Measurements from ENCODE around the gene BMI1.
"Not testable (repeated sequence)": the region's sequence is repeated elsewhere in the genome, so short reads cannot be mapped to it uniquely, and the experiment has no call there.

BMI1 gene
- total RNA-seq, result 53.0 to 62.4 reads per million in 2 experiments

DNA sequence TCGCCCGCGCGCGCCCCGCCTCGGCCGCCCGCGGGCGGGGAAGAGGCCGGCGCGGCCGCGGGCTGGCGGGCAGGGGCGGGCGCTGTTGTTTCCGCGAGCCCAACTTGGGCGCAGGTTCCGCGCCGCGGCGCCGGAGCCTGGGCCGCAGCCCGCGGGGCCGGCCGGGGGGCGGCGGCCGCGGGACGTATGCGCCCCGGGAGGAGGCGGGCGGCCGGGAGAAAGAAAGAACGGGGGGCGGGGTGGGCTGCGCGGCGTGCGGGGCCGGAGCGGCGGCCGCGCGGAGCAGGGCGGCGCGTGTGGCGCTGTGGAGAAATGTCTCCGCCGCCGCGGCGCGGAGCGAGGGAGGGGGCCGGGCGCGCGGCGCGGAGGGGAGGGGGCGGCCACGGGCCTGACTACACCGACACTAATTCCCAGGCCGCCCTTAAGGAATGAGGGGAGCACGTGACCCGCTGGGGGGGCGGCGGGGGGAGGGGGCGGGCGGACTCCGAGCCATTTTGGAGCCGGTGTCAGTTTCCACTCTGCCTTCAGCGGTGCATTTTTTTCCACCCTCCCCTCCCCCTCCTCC is at the start of gene BMI1:
BMI1 (plus strand) TSS at position 509 of the 565 bp plus-strand sequence. CDS start 5,351 bp downstream, outside the sequence.
- peak; percentile 56 for DNase-seq (ENCODE audit: low read depth)

DNA sequence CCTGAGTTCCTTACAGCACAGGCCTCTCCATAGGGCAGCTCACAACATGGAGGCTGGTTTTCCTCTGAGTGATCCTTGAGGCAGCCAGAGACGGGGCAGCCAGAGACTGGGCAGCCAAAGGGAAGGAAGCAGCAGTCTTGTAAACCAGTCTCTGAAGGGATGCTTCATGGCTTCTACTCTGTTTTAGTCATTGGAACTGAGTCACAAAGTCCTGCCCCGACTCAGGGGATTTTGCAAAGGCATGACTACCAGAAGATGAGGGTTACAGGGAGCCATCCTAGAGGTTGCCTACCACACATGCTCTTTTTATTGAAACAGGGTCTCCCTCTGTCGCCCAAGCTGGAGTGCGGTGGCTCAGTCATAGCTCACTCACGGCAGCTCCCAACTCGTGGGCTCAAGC is 49.1 kb upstream of the BMI1 start:
- no peak for DNase-seq (ENCODE audit: low read depth)

DNA sequence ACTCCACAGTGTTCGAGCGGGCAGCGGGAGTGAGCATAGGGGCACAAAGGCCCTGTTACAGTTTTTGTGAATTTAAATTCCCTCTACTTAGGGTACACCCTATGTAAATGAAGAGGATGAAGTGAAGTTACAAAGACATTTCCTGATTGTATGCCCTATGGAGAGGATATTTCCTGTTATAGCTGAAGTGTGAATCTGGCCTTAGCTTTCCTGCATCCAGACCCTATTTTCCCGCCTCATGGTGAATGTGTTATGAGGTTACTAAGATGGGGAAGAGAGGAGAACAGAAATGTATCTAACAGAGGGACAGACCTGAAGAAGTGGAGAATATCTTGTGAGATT is 42.5 kb upstream of the BMI1 start:
- DNase-seq (ENCODE audit: low read depth), result no peak

DNA sequence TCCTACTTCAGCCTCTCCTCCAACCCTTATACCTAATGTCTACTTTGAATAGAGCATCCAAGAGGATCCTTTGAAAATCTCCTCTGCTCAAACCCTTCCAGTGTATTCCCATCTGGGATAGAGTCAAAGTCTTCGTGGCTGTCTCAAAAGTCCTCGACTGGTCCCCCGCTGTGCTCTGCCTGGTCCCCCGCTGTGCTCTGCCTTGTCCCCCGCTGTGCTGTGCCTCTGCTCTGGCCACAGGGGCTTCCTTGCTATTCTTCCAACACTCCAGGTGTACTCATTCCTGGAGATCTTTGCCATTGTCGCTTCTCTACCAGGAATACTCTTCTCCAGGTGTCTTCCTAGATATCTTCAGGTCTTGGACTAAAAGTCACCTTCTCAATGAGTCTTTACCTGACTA is 40.8 kb upstream of the BMI1 start:
- DNase-seq (ENCODE audit: low read depth), result no peak

DNA sequence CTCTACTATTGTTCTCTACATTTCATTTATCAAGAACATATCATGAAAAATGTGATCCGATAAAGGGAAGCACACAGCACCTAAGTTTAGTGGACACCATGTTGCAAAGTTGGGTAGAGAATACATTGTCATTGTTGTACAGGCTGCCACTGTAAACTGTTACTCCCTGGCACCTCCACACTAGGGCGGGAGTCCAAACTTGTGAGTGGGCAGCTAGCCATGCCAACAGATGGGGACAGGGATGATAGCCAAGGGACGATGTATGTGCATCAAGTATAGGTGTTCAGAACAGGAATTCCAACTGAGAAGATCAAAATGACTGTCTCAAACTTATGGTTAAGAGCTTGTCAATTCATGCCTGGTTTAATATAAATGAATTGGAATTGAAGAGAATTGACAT is 35.8 kb upstream of the BMI1 start:
- DNase-seq (ENCODE audit: low read depth), result no peak

DNA sequence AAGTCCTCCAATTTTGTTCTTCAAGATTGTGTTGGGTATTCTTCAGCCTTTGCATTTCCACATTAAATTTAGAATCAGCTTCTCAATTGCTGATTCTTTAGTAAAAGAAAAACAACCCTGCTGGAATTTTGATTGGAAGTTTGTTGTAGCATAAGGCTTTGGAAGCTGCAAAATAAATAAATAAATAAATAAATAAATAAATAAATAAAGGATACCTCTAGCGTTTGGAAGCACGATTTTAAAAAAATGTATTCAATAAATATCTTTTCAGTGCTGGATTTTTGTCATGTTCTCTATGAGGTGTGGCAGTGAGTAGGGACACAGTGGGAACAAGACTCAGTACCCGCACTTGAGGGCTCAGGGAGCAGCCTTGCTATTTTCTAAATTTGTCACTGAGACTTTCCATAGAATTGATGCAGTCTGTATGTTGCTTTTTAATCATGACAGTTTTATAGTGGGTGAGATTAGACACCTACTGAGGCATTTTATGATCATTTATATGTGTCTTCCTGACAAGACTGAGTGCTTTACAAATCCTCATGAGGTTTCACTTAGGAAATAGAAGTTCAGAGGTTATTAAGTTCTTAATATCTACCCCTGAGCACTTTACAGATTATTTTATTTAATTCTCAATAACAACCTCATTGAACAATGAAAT is 27.0 kb upstream of the BMI1 start:
- no peak for DNase-seq (ENCODE audit: low read depth)

DNA sequence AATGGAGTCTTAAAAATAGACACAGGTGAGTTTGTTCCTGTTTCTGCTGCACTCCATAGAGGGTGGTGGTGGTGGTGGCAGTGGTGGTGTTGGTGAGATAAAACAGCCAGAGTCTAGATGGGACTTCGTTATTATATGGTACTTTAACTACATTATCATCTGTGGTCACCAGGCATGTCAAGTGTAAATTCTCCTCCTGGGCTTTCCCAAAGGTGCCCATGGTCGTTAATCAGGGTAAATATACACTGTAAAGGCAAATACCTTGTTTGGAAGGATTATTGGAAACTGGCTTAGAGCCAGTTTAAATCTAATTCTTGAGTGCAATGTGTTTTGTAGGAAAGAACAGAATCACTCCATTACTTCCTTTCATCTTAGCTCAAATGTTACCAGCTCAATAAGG is 26.2 kb upstream of the BMI1 start:
- DNase-seq (ENCODE audit: low read depth), result no peak

DNA sequence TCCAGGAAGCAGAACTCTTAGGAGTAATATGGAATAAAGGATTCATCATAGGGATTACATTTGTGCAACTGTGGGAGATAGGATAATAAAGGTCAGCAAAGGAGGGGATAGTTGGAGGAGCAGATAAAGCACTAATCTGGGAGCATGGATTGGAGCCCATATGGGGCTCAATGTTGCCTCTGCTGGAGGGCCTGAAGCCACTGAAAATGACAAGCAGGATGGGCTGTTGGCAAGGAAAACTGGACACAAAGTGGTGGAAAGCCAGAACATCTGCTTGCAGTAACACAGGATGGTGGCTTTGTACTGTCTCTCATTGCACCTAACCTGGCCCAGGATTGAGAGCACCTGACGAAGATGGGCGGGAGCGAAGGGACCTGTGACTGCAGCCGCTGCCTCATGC is 19.7 kb upstream of the BMI1 start:
- no peak for DNase-seq (ENCODE audit: low read depth)

DNA sequence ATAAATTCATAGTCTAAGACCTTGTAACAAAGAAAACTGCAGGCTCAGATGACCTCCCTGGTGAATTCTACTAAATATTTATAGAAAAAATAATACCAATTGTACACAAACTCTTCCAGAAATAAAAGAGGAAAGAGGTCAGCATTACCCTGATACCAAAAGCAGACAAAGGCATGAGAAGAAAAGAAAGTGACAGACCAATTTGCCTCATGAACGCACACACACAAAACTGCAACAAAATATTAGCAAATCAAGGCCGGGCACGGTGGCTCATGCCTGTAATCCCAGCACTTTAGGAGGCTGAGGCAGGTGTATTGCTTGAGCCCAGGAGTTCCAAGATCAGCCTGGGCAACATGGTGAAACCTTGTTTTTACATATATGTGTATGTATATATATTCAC is 17.4 kb upstream of the BMI1 start:
- no peak for DNase-seq (ENCODE audit: low read depth)

DNA sequence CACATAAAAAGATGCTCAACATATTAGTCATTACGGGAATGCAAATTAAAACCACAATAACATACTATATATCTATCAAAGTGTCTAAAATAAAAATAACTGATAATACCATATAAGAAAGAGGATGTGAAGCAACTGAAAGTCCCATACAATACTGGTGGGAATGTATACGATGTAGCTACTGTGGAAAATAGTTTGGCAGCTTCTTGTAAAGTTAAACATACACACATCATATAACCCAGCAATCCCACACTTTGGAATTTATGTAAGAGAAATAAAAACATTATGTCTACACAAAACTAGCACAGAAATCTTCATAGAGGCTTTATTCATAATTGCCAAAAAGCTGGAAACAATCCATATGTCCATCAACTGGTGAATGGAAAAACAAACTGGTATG is 15.2 kb upstream of the BMI1 start:
- DNase-seq (ENCODE audit: low read depth), result no peak

DNA sequence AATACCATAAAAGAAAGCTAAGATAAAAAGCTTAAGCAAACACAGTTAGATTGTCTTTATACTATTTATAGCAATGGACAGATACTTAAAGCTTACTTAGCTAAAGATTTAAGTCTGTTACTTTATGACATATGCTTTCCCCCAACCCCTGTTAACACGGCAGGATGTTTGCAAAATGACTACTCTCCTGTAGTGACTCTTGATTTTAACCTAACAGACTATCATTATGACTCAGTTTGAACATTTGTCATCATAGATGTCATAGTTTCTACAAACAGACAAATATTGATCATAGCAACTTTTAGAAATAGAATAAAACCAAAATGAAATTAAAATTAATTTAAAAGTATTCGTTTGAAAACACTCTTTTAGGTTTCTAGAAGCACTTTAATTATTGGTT is 12.5 kb upstream of the BMI1 start:
- no peak for DNase-seq (ENCODE audit: low read depth)

DNA sequence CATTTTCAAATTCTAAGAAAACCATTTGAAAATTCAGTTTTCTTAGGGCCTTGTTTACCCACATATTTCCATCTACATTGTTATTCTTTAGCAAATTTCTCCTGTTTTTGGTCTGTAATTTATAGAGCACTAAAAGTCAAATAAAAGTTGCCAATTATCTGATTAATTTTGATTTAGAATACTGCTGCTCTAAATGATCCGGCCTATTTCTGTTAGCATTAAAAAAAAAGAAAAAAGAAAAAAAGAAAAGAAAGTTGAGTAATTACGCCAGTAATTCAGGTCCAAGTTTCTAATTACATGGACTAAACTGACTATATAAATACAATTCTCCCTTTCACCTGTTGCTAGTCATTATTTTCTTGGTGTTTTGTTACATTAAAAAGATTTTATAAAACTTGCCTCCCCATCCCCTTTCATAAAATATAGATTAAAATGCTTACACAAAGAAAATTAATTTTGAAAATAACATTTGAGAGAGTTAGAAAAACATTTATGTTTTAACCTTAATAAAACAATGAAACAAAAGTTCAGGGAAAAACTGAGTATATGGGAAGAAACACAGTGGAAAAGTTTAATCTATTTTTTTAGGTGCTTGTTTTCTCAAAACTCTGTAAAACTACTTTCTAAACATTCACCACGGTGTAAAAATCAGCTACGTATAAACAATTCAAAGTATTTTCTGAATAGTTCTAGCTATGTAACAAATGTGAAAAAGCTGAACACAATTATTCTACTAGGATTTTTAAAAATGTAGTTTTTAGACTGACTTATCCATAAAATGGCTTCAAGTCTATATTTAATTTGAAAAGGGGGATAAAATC is 11.5 kb upstream of the BMI1 start:
- DNase-seq (ENCODE audit: low read depth), result no peak

DNA sequence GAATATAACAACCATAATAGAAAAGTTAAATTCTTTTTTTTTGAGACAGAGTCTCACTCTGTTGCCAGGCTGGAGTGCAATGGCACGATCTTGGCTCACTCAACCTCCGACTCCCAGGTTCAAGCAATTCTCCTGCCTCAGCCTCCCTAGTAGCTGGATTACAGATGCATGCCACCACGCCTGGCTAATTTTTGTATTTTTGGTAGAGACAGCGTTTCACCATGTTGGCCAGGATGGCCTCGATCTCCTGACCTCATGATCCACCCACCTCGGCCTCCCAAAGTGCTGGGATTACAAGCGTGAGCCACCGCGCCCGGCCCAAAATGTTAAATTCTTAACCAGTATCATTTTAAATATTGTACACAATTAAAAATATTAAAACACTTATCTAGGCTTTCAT is 10.9 kb upstream of the BMI1 start:
- DNase-seq (ENCODE audit: low read depth), result not testable (repeated sequence)

DNA sequence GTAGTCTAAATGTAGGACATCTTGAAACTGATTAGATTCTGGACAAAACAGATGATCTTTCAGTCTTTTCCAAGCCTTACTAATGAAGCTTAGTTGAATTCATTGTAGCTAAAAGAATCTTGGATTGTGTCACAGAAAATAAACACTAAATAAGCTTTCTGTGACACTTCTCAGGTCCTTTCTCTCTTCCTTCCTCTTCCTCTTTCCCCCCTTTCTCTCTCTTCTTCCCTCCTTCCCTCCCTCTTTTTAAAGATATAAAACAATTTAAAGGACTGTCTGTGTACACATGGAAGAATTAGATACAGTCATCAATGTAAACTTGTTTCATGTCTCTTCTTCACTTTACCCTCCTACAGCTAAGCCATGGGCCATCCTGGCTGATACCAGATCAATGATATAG is 10.0 kb upstream of the BMI1 start:
- no peak for DNase-seq (ENCODE audit: low read depth)

DNA sequence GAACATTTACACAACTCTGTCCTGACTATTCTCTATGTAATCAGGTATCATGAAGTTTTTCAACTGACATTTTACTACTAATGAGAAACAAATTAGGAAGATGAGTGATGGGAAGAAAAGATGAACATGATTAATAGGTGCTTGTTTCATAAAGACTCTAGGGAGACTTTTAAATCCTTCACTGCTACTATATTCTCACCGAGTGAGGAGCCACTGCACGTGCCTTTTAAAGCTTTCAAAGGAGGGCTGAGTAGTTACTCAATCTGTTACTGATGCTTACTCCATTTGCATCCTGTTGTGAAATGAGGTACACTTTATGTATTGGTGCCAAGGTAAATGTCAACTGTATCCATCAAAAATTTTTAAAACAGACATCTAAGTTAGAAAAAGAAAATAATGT is 6.0 kb upstream of the BMI1 start:
- DNase-seq (ENCODE audit: low read depth), result no peak

DNA sequence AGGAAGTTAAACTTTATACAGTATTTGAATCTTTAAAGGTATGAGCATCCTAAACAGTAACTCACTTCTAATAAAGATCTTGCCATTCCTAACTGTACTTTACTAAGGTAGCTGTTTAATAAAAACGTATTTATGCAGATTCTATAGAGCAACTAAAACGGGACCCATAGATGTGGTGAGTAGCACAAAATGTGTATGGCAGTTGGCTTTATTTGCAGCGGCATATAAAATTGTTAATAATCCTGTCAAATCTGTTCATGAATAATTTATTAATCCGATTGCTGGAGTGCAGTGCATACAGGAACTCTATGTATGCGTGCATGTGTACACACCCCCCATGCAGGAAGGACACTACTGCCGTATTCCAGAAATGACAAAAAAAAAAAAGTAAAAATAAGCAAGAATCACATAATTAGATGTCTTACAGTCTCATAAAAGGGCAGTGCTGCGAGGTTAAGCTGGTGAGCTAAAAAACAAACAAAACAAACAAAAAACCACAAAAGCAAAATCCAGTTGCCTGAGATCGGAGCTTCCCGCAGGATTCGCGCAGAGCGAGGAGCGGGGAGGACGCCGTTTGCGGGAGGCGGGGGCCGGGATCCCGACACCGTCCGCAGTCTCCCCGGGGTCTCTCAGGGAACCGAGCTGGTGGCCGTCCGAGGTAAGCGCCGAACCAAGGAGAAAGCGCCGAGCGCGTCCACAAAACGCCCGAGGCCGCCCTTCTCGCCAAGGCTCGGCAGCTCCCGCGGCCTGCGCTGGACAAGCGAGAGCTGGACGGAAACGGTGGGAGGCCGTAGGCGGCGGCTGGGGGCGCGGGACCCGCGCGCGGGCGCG is 5.2 kb upstream of the BMI1 start:
- no peak for DNase-seq (ENCODE audit: low read depth)

DNA sequence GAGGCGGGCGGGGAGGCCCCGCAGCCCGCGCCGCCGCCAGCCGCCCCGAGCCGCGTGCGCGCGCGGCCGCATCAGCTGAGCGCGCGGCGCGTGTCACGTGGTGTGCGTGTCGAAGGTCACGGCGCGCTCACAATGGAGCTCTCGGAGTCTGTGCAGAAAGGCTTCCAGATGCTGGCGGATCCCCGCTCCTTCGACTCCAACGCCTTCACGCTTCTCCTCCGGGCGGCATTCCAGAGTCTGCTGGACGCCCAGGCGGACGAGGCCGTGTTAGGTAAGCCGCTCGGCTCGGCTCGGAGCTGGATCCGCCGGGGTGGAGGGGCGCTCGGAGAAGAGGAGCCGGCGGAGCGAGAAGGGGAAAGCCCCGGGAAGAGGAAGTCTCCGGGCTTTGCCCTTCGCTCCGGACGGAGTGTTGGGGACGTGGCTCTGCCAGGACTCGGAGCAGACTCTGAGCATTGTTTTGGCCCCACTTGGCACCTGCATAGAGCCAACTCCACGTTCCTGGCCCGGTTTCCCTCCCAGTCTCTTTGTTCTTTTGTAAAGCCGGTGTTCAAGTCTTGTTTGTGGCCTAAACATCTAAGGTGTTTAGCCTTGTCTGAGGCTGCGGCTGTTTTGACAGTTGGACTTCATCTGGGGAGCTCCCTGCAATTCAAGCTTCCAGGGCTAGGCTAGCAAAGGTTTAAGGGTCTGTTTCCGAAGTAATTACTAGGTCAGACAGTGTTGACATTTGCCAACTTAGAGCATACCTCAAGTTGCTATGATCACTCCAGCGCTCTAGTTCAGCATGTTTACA is 4.4 kb upstream of the BMI1 start, which contains the start of gene COMMD3:
COMMD3 (plus strand) TSS at position 103 of the 790 bp plus-strand sequence; CDS start at position 133, 30 bp downstream.
- DNase-seq (ENCODE audit: low read depth), result peak; percentile 74

DNA sequence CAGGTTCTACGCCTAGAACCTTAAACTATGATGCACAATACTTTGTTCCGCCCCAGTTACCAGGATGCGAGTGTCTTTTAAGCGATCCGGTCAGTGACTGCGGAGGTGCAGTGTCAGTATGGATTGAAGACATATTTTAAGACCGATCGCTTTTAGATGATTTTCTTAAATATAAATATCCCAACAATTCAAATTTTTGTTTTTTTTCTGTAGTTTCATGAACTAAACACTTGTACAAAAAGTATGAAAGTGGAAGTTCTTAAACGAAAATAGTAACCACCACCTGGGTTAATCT is 3.9 kb upstream of the BMI1 start:
- no peak for DNase-seq (ENCODE audit: low read depth)

DNA sequence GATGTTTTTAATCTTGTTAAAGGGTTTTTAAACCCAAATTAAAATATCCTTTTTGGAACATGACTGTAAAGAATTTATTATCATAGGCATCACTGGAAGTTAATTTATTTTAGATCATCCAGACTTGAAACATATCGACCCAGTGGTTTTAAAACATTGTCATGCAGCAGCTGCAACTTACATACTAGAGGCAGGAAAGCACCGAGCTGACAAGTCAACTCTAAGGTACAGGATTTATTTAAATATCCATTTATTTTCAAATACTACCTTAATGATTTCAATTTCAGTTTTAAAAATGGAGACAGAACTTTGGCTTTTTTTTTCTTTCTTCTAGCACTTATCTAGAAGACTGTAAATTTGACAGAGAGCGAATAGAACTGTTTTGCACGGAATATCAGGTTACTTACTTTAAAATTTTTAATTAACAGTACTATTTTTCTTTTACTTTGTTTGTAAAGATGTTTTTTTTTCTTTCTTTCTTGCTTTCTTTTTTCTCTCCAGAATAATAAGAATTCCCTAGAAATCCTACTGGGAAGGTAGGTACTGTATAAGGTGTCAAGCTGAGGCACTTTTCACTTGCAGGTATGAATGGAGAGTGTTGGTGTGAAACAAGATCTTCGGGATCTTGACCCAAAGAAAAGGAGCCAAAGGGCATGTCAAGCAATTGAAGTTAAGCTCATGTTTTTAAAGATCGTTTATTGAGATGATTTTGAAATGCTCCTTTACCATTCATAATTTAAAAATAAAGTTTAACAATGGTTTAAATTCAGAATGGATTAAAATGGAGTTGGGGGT is 2.9 kb upstream of the BMI1 start:
- DNase-seq (ENCODE audit: low read depth), result no peak

DNA sequence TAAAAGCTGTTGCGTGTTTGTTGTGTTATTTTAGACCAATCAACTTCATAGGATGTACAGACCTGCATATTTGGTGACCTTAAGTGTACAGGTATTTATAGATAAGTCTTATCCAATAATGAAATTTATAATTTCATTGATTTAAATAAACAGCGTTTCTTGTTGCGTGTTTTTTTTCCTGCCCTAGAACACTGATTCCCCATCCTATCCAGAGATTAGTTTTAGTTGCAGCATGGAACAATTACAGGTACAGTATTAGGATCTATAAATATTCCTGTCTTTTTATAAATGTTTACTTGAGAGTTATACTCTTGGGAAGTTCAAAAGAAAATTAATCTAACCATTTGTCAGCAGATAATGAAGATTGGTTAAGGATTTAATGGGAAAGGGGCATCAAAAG is 2.1 kb upstream of the BMI1 start:
- DNase-seq (ENCODE audit: low read depth), result no peak

DNA sequence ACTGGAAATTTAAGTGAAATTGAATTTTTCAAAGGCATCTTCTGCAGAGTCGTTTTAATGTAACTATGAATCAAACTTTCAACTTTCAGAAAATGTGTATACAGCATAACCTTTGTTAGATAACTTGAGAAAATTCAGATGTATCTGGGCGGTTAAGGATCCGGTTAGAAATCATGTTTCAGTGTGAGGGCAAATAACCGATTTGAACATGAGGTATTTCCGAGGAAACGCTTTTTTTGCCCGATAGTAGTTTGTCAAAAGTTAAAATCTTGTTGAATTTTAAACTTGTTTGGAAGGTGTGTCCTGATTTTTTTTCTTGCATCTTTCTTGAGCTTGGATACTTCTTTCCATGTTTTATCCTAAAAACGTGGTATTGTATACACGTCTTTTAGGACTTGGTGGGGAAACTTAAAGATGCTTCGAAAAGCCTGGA is 1.3 kb upstream of the BMI1 start:
- no peak for DNase-seq (ENCODE audit: low read depth)

Data from T follicular helper cell (primary cell).